ENCODE data around the gene KLHL36. TPM values are rescaled to one million over a fixed set of nuclear protein-coding genes. Genes with fewer than 3 reads are reported as not detected.

KLHL36 gene
- total RNA-seq, 1 experiment from 2014 or later = 79.0 TPM

- H3K27me3 ChIP-seq (ENCODE audit: insufficient read depth, low read length) = no peaks in the 10 kb centered on the region
- H3K9me3 ChIP-seq (ENCODE audit: control insufficient read depth in 1 of 2, insufficient read depth in 1 of 2, low read depth in 1 of 2, low read length in 2 of 2) = no peaks in the 10 kb centered on the region
- H3K36me3 ChIP-seq (ENCODE audit: control insufficient read depth in 1 of 2, insufficient read depth in 2 of 2, low read length in 2 of 2) = no peaks in the 10 kb centered on the region
- BruUV-seq (replicated peaks) = no TSS peak
- ChIA-PET POLR2A (no interaction called here), CTCF (no interaction called here), RAD21 (ENCODE audit: low non-redundant PET in 1 of 2, low total read pairs in 2 of 2, uncharacterized antibody in 2 of 2, unreplicated experiment in 2 of 2) (no interaction called here)
- no peak overlapping the region for H3K27ac ChIP-seq (ENCODE audit: low read depth, low read length)
- no peaks in the 10 kb centered on the region for H3K79me2 ChIP-seq (ENCODE audit: insufficient read depth, low read length)
- H3K4me2 ChIP-seq (ENCODE audit: low read length) = no peak overlapping the region
- intact Hi-C loops (cut with micrococcal nuclease) = no loop called here
- no peak for DNase-seq (ENCODE audit: low read depth, low spot score)
- H4K20me1 ChIP-seq (ENCODE audit: insufficient read depth) = no peaks in the 10 kb centered on the region
- H3K4me3 ChIP-seq (replicated peaks in 1 of 2; ENCODE audit: low read depth in 1 of 2, low read length in 2 of 2) = no peak overlapping the region
- H3K4me1 ChIP-seq (ENCODE audit: control insufficient read depth in 1 of 2, insufficient read depth in 2 of 2, low read length in 2 of 2) = no peaks in the 10 kb centered on the region
- no peaks in the 10 kb centered on the region for H3K9me2 ChIP-seq (ENCODE audit: insufficient read depth)
- ATAC-seq = no peak
- H2AFZ ChIP-seq (ENCODE audit: low read depth, low read length, poor library complexity, severe bottlenecking) = no peak overlapping the region
- no peak overlapping the region for H3K9ac ChIP-seq (ENCODE audit: low read length)
- no peak for TF ChIP-seq CEBPB (IDR thresholded peaks at IDR 0.05; ENCODE audit: low read depth)
Measured at GRCh38 chr16:84630009-84630408, 18.3 kb upstream of the KLHL36 start.

GRCh38 chr16:84630446-84631152, 17.7 kb upstream of the KLHL36 start:
- no peak for DNase-seq (ENCODE audit: low read depth, low spot score)
- Histone ChIP-seq H3K4me3 (replicated peaks in 1 of 2; ENCODE audit: low read depth in 1 of 2, low read length in 2 of 2) (no peak overlapping the region), H3K36me3 (ENCODE audit: control insufficient read depth in 1 of 2, insufficient read depth in 2 of 2, low read length in 2 of 2) (no peaks in the 10 kb centered on the region), H3K4me2 (ENCODE audit: low read length) (no peak overlapping the region), H3K27me3 (ENCODE audit: insufficient read depth, low read length) (no peaks in the 10 kb centered on the region), H3K9me2 (ENCODE audit: insufficient read depth) (no peaks in the 10 kb centered on the region), H3K79me2 (ENCODE audit: insufficient read depth, low read length) (no peaks in the 10 kb centered on the region), H2AFZ (ENCODE audit: low read depth, low read length, poor library complexity, severe bottlenecking) (no peak overlapping the region), H3K27ac (ENCODE audit: low read depth, low read length) (no peak overlapping the region), H3K9ac (ENCODE audit: low read length) (no peak overlapping the region), H3K4me1 (ENCODE audit: control insufficient read depth in 1 of 2, insufficient read depth in 2 of 2, low read length in 2 of 2) (no peaks in the 10 kb centered on the region), H4K20me1 (ENCODE audit: insufficient read depth) (no peaks in the 10 kb centered on the region), H3K9me3 (ENCODE audit: control insufficient read depth in 1 of 2, insufficient read depth in 1 of 2, low read depth in 1 of 2, low read length in 2 of 2) (no peaks in the 10 kb centered on the region)
- intact Hi-C loops (cut with micrococcal nuclease) = no loop called here
- ATAC-seq = no peak
- ChIA-PET RAD21 (ENCODE audit: low non-redundant PET in 1 of 2, low total read pairs in 2 of 2, uncharacterized antibody in 2 of 2, unreplicated experiment in 2 of 2) (no interaction called here), POLR2A (no interaction called here), CTCF (no interaction called here)
- TF ChIP-seq ELF1 (IDR thresholded peaks at IDR 0.05; ENCODE audit: borderline replicate concordance, low read depth) (no peak), ZNF274 (IDR thresholded peaks at IDR 0.05; ENCODE audit: low read depth, low read length) (no peak), MAX (IDR thresholded peaks at IDR 0.05) (no peak), POLR2AphosphoS5 (IDR thresholded peaks at IDR 0.05; ENCODE audit: low read depth, low read length) (no peak), SIN3A (IDR thresholded peaks at IDR 0.05; ENCODE audit: low read depth) (no peak), CBX3 (IDR thresholded peaks at IDR 0.05; ENCODE audit: low read depth) (no peak), REST (IDR thresholded peaks at IDR 0.05; ENCODE audit: low read depth) (no peak), TCF7L2 (IDR thresholded peaks at IDR 0.05; ENCODE audit: borderline replicate concordance, extremely low read depth, insufficient read depth, insufficient read length) (no peak), ZFX (IDR thresholded peaks at IDR 0.05) (no peak), JUND (IDR thresholded peaks at IDR 0.05) (no peak), EZH2 (IDR thresholded peaks at IDR 0.05) (no peak)
- BruUV-seq (replicated peaks) = no TSS peak
